GM18505 (cell line): ENCODE measurements around the gene CCDC9.
"Not testable (repeated sequence)": the region's sequence is repeated elsewhere in the genome, so short reads cannot be mapped to it uniquely, and the experiment has no call there.

ENCODE experiments used
- ATAC-seq: cut with Tn5 transposase; IDR thresholded peaks from one replicate; pipeline ENCODE4 v1.9.1; 2021; ENCODE audit not compliant: unreplicated experiment
- POLR2A ChIP-seq: IDR thresholded peaks from 4 replicates; pipeline ENCODE4 v1.6.1; 2011; ENCODE audit warnings: borderline replicate concordance; ENCODE audit not compliant: insufficient read depth, insufficient read length; ENCODE audit errors: extremely low read depth

Gene CCDC9

GRCh38 chr19:47275791-47276461 lies 19.6 kb downstream of the CCDC9 start:
- TF ChIP-seq POLR2A = no peak

GRCh38 chr19:47276513-47276912 lies 20.2 kb downstream of the CCDC9 start:
- not testable (repeated sequence) for ATAC-seq

More at GRCh38 chr19:47275791-47276461, 19.6 kb downstream of the CCDC9 start:
- ATAC-seq = no peak

DNA sequence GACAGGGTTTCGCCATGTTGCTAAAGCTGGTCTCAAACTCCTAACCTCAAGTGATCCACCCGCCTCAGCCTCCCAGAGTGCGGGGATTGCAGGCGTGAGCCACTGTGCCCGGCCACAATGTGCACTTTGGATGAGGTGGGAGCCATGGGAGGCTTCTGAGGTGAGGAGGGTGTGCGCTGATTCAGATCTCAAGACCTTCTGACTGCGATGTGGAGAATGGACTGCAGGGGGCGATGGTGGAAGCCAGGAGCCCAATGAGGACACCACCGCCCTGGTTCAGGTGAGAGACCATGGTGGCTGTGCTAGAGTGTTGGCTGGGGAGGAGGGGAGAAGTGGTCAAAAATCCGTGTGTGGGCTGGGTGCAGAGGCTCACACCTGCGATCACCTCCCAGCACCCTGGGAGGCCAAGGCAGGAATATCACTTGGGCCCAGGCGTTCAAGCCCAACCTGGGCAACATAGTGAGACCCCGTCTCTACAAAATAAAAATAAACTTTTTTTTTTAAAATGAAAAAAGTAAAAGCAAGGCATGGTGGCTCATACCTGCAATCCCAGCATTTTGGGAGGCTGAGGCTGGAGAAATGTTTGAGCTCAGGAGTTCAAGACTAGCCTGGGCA lies 24.0 kb downstream of the CCDC9 start:
- no peak for TF ChIP-seq POLR2A
- ATAC-seq = no peak

DNA sequence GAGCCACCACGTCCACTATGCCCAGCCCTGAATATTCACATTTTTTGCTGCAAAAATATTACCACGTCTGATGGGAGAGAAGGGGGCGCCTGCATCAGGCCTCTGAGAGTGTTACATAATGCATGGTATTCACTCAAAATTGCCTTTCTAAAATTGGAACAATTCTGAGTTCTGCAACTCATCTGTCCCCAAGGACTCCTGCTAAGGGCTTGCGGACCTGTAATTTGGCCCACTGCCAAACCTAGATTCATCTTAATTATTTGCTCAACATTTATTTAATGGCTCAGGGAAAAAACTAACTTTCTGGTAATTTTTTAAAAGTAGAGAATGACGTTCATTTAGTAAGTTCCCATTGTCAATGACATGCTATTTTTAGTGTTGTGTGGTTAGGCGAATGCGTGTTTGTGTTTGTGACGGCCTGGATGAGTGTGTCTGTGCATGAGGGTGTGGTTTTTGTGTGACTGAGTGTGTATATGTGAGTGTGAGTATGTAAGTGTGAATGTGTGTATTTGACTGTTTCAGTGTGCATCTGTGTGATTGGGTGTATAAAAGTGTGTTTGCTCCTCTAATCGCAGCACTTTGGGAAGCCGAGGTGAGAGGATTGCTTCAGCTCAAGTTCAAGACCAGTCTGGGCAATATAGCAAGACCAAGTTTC lies 27.2 kb downstream of the CCDC9 start:
- TF ChIP-seq POLR2A = no peak

GRCh38 chr19:47284324-47284899 lies 28.1 kb downstream of the CCDC9 start:
- no peak for ATAC-seq
- no peak for TF ChIP-seq POLR2A

More for the DNA sequence above, 27.2 kb downstream of the CCDC9 start:
- no peak for ATAC-seq

- no peak for ATAC-seq
- no peak for TF ChIP-seq POLR2A
Measured at GRCh38 chr19:47296036-47296435, 39.7 kb downstream of the CCDC9 start.

GRCh38 chr19:47300867-47301266 lies 44.5 kb downstream of the CCDC9 start:
- ATAC-seq = not testable (repeated sequence)

DNA sequence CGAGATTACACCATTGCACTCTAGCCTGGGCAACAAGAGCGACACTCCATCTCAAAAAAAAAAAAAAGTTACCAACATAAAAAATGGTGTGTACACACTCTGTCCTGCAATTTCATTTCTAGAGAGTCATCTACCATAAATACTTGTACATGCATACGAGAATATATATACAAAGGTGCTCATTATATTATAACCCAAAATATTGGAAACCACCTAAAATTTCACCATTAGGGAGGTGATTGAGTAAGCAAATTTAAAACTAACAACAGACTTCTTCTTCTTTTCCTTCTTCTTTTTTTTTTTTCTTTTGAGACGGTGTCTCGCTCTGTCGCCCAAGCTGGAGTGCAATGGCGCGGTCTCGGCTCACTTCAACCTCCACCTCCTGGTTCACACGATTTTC lies 45.9 kb downstream of the CCDC9 start:
- TF ChIP-seq POLR2A = no peak
- no peak for ATAC-seq

- no peak for ATAC-seq
- TF ChIP-seq POLR2A = no peak
Measured at GRCh38 chr19:47303966-47304365, 47.6 kb downstream of the CCDC9 start.

DNA sequence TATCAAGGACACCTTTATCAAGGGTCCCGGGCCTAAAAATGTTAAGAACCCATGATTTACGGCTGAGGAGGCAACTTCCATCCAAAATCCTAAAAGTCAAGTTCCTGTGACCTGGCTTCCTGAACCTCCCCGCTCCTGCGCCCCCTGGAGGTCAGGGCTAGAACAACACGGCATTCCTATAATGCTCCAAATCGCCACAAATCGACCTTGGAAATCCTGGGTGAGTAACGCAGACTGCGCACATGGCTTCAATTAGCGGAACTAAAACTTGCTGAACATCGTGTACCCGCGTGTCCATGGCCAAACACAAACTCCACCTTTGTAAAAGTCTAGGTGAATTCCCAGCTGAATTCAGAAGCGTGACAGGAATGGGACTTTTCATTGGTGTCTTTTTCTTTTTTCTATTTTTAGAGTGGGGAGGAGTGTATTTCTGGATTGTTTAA lies 49.0 kb downstream of the CCDC9 start:
- no peak for ATAC-seq
- no peak for TF ChIP-seq POLR2A

DNA sequence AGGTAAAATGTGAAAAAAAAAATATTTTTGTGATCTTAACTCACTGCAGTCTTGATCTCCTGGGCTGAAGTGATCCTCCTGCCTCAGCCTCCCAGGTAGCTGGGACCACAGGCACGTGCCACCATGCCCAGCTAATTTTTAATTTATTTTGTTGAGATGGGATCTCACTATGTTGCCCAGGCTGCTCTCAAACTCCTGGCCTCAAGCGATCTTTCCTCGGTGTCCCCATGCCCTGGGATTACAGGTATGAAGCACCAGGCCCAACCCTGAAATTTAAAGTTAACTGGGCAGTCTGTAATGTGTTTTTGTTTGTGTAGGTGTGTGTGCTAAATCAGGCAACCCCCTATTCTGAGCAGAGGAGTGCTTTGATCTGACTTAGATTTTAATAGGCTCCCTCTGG lies 50.0 kb downstream of the CCDC9 start:
- no peak for TF ChIP-seq POLR2A

GRCh38 chr19:47309038-47309437 lies 52.7 kb downstream of the CCDC9 start:
- ATAC-seq = no peak
- no peak for TF ChIP-seq POLR2A

More for the DNA sequence above, 50.0 kb downstream of the CCDC9 start:
- no peak for ATAC-seq

DNA sequence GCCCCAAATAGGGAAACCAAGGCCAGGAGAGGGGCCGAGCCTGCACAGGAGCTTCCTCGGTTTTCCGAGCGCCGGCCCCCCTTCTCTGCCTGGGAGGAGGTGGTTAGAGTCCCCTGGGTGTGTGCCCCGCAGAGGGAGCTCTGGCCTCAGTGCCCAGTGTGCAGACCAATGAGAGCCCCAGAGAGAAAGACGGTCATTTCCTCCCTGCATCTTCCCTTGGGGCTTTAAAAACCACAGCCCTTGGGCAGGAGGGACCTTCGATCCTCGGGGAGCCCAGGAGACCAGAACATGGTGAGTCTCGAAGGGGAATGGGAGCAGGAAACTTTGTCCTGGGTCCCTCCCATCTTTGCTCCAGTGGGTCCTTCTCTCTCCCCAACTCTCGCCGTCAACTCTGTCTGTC lies 53.3 kb downstream of the CCDC9 start, which contains the start of gene C5AR1:
Gene C5AR1, plus strand, starts transcription at position 254 of the 400 bp plus-strand sequence. Its CDS starts 35 bp downstream, at position 289.
- TF ChIP-seq POLR2A = no peak
- ATAC-seq = no peak

DNA sequence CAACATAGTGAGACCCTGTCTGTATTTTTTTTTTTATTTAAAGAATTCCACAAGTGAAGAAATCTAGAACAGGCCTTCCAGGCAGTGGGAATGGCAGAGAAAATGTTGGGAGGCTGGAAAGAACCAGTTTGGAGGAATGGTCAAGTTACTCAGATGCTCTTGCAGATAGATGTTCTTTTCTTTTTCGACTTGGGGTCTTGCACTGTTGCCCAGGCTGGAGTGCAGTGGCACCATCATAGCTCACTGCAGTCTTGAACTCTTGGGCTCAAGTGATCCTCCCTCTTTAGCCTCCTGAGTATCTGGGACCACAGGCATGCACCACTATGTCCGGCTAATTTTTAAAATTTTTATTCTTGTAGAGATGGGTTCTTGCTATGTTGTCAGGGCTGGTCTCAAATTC lies 54.0 kb downstream of the CCDC9 start:
- TF ChIP-seq POLR2A = no peak
- ATAC-seq = no peak
